ENCODE data around the gene MIPOL1. TPM values are rescaled to one million over a fixed set of nuclear protein-coding genes. Genes with fewer than 3 reads are reported as not detected.

Gene MIPOL1
- total RNA-seq, 3 donors from 2014 or later = 12.2 to 48.8 (median 36.1) TPM

- intact Hi-C loops (cut with DNase I; ENCODE audit: low total_unique reads) = no loop called here
- H3K36me3 ChIP-seq = no peaks in the 10 kb centered on the region
- no peak overlapping the region for H3K4me3 ChIP-seq
- H3K27me3 ChIP-seq = no peaks in the 10 kb centered on the region
- TF ChIP-seq CTCF (IDR thresholded peaks at IDR 0.05) (no peak), POLR2A (IDR thresholded peaks at IDR 0.05) (no peak), POLR2AphosphoS5 (IDR thresholded peaks at IDR 0.05) (no peak)
- H3K27ac ChIP-seq = no peak overlapping the region
- no peaks in the 10 kb centered on the region for H3K4me1 ChIP-seq
- no peak for DNase-seq (ENCODE audit: low spot score in 2 of 2)
- no peaks in the 10 kb centered on the region for H3K9me3 ChIP-seq
Observed at GRCh38 chr14:37278636-37279538, 81.2 kb downstream of the MIPOL1 start.

DNA sequence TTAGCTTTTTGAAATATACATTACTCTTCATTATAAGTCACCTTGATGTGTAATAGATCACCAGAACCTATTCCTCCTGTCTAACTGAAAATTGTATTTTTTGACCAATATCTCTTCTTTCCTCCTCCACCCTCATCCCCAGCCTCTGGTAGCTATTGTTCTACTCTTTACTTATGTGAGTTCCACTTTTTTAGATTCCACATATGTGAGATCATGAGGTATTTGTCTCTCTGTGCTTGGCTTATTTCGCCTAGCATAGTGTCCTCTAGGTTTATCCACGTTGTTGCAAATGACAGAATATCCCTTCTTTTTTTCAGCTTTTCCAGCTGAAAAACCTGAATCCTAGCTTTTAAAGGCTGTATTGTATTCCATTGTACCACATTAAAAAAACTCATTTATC, 82.1 kb downstream of the MIPOL1 start:
- no peaks in the 10 kb centered on the region for H3K4me1 ChIP-seq
- intact Hi-C loops (cut with DNase I; ENCODE audit: low total_unique reads) = no loop called here
- DNase-seq (ENCODE audit: low spot score in 2 of 2) = no peak
- TF ChIP-seq POLR2A (IDR thresholded peaks at IDR 0.05) = no peak
- no peak for TF ChIP-seq CTCF (IDR thresholded peaks at IDR 0.05)
- no peak for TF ChIP-seq POLR2AphosphoS5 (IDR thresholded peaks at IDR 0.05)
- H3K36me3 ChIP-seq = no peaks in the 10 kb centered on the region
- H3K9me3 ChIP-seq = no peaks in the 10 kb centered on the region
- H3K4me3 ChIP-seq = no peak overlapping the region
- no peaks in the 10 kb centered on the region for H3K27me3 ChIP-seq
- no peak overlapping the region for H3K27ac ChIP-seq

DNA sequence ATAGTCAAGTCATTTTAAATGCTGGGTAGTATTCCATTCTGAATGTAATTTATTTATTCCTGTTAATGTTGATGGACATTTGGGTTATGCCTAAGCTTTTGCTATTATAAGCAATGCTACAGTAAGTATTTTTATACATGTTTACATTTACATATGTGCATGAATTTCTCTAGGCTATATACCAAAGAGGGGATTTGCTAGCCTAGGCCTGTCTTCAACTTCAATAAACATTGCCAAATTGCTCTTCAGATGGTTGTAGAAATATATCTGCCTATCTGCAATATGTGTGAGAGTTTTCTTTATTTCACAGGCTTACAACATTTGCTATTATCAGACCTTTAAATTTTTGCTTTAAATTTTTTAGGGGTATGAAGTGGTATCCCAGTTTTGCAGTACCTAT, 87.0 kb downstream of the MIPOL1 start:
- no peak for TF ChIP-seq POLR2AphosphoS5 (IDR thresholded peaks at IDR 0.05)
- no peak for TF ChIP-seq CTCF (IDR thresholded peaks at IDR 0.05)
- no peak for TF ChIP-seq POLR2A (IDR thresholded peaks at IDR 0.05)
- H3K9me3 ChIP-seq = no peaks in the 10 kb centered on the region
- H3K27ac ChIP-seq = no peak overlapping the region
- no peaks in the 10 kb centered on the region for H3K36me3 ChIP-seq
- H3K4me3 ChIP-seq = no peak overlapping the region
- H3K4me1 ChIP-seq = no peaks in the 10 kb centered on the region
- DNase-seq (ENCODE audit: low spot score in 2 of 2) = no peak
- intact Hi-C loops (cut with DNase I; ENCODE audit: low total_unique reads) = no loop called here
- H3K27me3 ChIP-seq = no peaks in the 10 kb centered on the region

- intact Hi-C loops (cut with DNase I; ENCODE audit: low total_unique reads) = no loop called here
Observed at GRCh38 chr14:37285220-37285619, 87.5 kb downstream of the MIPOL1 start.

More at GRCh38 chr14:37285220-37285619, 87.5 kb downstream of the MIPOL1 start:
- no peak for DNase-seq (ENCODE audit: low spot score in 2 of 2)
- H3K27ac ChIP-seq = no peak overlapping the region
- H3K36me3 ChIP-seq = no peaks in the 10 kb centered on the region
- no peaks in the 10 kb centered on the region for H3K9me3 ChIP-seq
- H3K27me3 ChIP-seq = no peaks in the 10 kb centered on the region
- no peak for TF ChIP-seq CTCF (IDR thresholded peaks at IDR 0.05)
- no peak for TF ChIP-seq POLR2AphosphoS5 (IDR thresholded peaks at IDR 0.05)
- no peak for TF ChIP-seq POLR2A (IDR thresholded peaks at IDR 0.05)
- no peak overlapping the region for H3K4me3 ChIP-seq
- H3K4me1 ChIP-seq = no peaks in the 10 kb centered on the region

Data from breast epithelium (tissue), 4 donors.